ENCODE measurements around the gene CALCR. TPM values are rescaled to one million over a fixed set of nuclear protein-coding genes. Genes with fewer than 3 reads are reported as not detected.

The CALCR gene
- total RNA-seq, 2 experiments from 2014 or later = not detected

DNA sequence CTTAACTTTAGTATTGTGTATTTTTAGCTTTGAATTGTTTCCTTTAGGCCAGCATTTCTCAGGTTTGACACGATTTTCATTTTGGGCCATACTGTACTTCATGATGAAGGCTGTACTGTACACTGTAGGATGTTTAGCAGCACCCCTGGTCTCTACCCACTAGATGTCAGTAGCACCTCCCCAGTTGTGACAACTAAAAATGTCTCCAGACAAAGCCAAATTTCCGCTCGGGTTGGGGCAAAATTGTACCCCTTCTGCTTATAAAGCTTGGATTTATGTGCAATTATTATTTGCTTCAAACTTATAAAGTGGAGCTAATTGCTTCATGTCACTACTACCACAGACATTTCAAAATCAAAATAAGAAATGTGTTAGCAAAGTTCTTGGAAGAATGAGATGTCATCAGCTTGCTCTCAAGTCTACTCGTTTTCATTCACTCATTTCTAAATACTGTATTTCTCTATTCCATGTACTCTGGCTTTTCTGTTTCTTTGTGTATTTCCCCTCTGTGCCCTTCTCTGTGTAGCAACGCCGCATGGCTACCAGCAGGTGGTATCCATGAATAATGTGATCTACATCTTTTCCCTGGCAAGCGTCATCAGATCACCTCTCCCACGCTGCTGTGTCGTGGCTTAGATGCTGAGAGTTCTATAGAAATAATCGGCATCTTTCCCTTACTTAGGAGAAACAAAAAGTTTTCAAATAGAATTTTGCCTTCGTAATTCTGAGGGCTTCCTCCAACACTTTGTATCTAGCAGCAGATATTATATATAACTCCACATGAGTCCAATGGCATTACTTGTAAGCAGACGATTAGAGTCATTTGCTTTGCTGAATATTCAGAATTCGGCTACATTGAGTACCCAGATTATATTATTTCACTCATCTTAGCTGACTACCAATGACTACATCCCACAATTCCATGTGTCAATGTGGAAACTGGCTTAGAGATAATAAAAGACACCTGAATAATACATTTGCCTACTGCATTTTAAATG lies 47.8 kb upstream of the CALCR start:
- peak; percentile 20 for DNase-seq (ENCODE audit: low spot score)
- H3K79me2 ChIP-seq (ENCODE audit: insufficient read depth, low read depth, low read length) = no peaks in the 10 kb centered on the region
- H3K9me3 ChIP-seq (ENCODE audit: low read length) = no peaks in the 10 kb centered on the region
- TF ChIP-seq EZH2phosphoT487 (IDR thresholded peaks at IDR 0.05; ENCODE audit: borderline replicate concordance, low read depth, low read length) = no peak
- TF ChIP-seq, protein P1, sequence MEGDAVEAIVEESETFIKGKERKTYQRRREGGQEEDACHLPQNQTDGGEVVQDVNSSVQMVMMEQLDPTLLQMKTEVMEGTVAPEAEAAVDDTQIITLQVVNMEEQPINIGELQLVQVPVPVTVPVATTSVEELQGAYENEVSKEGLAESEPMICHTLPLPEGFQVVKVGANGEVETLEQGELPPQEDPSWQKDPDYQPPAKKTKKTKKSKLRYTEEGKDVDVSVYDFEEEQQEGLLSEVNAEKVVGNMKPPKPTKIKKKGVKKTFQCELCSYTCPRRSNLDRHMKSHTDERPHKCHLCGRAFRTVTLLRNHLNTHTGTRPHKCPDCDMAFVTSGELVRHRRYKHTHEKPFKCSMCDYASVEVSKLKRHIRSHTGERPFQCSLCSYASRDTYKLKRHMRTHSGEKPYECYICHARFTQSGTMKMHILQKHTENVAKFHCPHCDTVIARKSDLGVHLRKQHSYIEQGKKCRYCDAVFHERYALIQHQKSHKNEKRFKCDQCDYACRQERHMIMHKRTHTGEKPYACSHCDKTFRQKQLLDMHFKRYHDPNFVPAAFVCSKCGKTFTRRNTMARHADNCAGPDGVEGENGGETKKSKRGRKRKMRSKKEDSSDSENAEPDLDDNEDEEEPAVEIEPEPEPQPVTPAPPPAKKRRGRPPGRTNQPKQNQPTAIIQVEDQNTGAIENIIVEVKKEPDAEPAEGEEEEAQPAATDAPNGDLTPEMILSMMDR (conservative IDR thresholded peaks at IDR 0.05; ENCODE audit: low read length) = peak; percentile 59
- ChIA-PET CTCF (ENCODE audit: unreplicated experiment) (no interaction called here), POLR2A (interaction anchor here (0.6 to 0.8 kb wide), 2 partner anchors 10 to 339 kb away, joined by 3 to 5 read pairs; no protein-coding TSS in a partner anchor)
- no peaks in the 10 kb centered on the region for H4K20me1 ChIP-seq (ENCODE audit: insufficient read depth, low read length)
- H3K27ac ChIP-seq (ENCODE audit: low read depth, low read length, poor library complexity, severe bottlenecking) = no peak overlapping the region
- BruUV-seq (replicated peaks) = no TSS peak
- intact Hi-C loops (cut with micrococcal nuclease; ENCODE audit: unreplicated experiment) = no loop called here
- no peaks in the 10 kb centered on the region for H3K4me1 ChIP-seq (ENCODE audit: insufficient read depth, low read length, poor library complexity, severe bottlenecking)
- no peak overlapping the region for H2AFZ ChIP-seq (ENCODE audit: low read length)
- H3K4me3 ChIP-seq (ENCODE audit: low read depth, low read length, poor library complexity, severe bottlenecking) = no peak overlapping the region
- H3K9me2 ChIP-seq (ENCODE audit: insufficient read depth, low read length) = no peaks in the 10 kb centered on the region
- H3K36me3 ChIP-seq (ENCODE audit: insufficient read depth, low read length) = no peaks in the 10 kb centered on the region
- no peak overlapping the region for H3K4me2 ChIP-seq (ENCODE audit: low read length)

- no peaks in the 10 kb centered on the region for H3K36me3 ChIP-seq (ENCODE audit: insufficient read depth, low read length)
- H3K27ac ChIP-seq (ENCODE audit: low read depth, low read length, poor library complexity, severe bottlenecking) = no peak overlapping the region
- intact Hi-C loops (cut with micrococcal nuclease; ENCODE audit: unreplicated experiment) = no loop called here
- H3K9me3 ChIP-seq (ENCODE audit: low read length) = no peaks in the 10 kb centered on the region
- TF ChIP-seq, protein P1 (conservative IDR thresholded peaks at IDR 0.05; ENCODE audit: low read length) = no peak
- TF ChIP-seq EZH2phosphoT487 (IDR thresholded peaks at IDR 0.05; ENCODE audit: borderline replicate concordance, low read depth, low read length) = no peak
- CTCF ChIA-PET (ENCODE audit: unreplicated experiment) = no interaction called here
- no TSS peak for BruUV-seq (replicated peaks)
- H4K20me1 ChIP-seq (ENCODE audit: insufficient read depth, low read length) = no peaks in the 10 kb centered on the region
- H3K79me2 ChIP-seq (ENCODE audit: insufficient read depth, low read depth, low read length) = no peaks in the 10 kb centered on the region
- no peak overlapping the region for H2AFZ ChIP-seq (ENCODE audit: low read length)
- POLR2A ChIA-PET = interaction anchor here (0.6 kb wide), 1 partner anchor 280 kb away, joined by 4 read pairs; no protein-coding TSS in a partner anchor
- H3K9me2 ChIP-seq (ENCODE audit: insufficient read depth, low read length) = no peaks in the 10 kb centered on the region
- H3K4me2 ChIP-seq (ENCODE audit: low read length) = no peak overlapping the region
- H3K4me3 ChIP-seq (ENCODE audit: low read depth, low read length, poor library complexity, severe bottlenecking) = no peak overlapping the region
- no peaks in the 10 kb centered on the region for H3K4me1 ChIP-seq (ENCODE audit: insufficient read depth, low read length, poor library complexity, severe bottlenecking)
- DNase-seq (ENCODE audit: low spot score) = no peak
Measured at GRCh38 chr7:93620864-93621263, 46.3 kb upstream of the CALCR start.

DNA sequence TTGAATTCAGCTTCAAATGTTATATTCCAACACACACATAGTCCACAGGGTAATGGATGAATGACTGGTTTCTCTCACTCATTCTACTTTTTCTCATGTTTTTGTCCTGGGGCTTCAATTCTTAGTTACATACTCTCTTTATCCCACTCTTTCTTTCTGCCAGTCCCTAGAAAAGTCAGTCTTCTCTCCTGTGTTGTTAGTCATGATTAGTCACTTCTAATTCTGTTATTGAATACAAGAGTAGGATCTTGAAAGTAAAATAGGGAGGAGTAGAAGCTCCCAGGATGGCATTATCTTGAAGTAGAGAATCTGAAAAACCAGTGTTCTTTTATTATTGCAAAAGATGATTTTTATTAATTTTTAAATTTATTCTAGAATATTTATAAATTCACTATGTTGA lies 45.5 kb upstream of the CALCR start:
- TF ChIP-seq EZH2phosphoT487 (IDR thresholded peaks at IDR 0.05; ENCODE audit: borderline replicate concordance, low read depth, low read length) = no peak
- TF ChIP-seq, protein P1 (conservative IDR thresholded peaks at IDR 0.05; ENCODE audit: low read length) = no peak
- Histone ChIP-seq H4K20me1 (ENCODE audit: insufficient read depth, low read length) (no peaks in the 10 kb centered on the region), H3K79me2 (ENCODE audit: insufficient read depth, low read depth, low read length) (no peaks in the 10 kb centered on the region), H3K27ac (ENCODE audit: low read depth, low read length, poor library complexity, severe bottlenecking) (no peak overlapping the region), H3K4me1 (ENCODE audit: insufficient read depth, low read length, poor library complexity, severe bottlenecking) (no peaks in the 10 kb centered on the region), H2AFZ (ENCODE audit: low read length) (no peak overlapping the region), H3K4me3 (ENCODE audit: low read depth, low read length, poor library complexity, severe bottlenecking) (no peak overlapping the region), H3K9me3 (ENCODE audit: low read length) (no peaks in the 10 kb centered on the region), H3K4me2 (ENCODE audit: low read length) (no peak overlapping the region), H3K9me2 (ENCODE audit: insufficient read depth, low read length) (no peaks in the 10 kb centered on the region), H3K36me3 (ENCODE audit: insufficient read depth, low read length) (no peaks in the 10 kb centered on the region)
- intact Hi-C loops (cut with micrococcal nuclease; ENCODE audit: unreplicated experiment) = no loop called here
- no peak for DNase-seq (ENCODE audit: low spot score)
- no TSS peak for BruUV-seq (replicated peaks)
- ChIA-PET POLR2A (no interaction called here), CTCF (ENCODE audit: unreplicated experiment) (no interaction called here)
